Left cardiac atrium (tissue), 4 donors: ENCODE results near the gene PKP2. TPM values are rescaled to one million over a fixed set of nuclear protein-coding genes. Genes with fewer than 3 reads are reported as not detected.

Source experiments
- ATAC-seq, 2 donors: fragments of 200-7000 bp; cut with Tn5 transposase; one replicate each; pipeline ENCODE4 v1.9.1; 2020; ENCODE audit warnings: mild to moderate bottlenecking in 2 of 2, moderate library complexity in 2 of 2
- DNase-seq: peaks from one replicate; pipeline ENCODE4 v3.0.0-alpha.2; 2020
- intact Hi-C, 2 donors: fragments of 100-400 bp; cut with DNase I; formaldehyde crosslinking; loops; one replicate each; pipeline versions ENCODE4 v1.14.1 to v1.15.1; 2022 to 2023
- total RNA-seq, 2 donors: library from RNA; stranded (reverse); fragmentation: NEBNext Ultra II Directional; extraction: Animal tissue kit (Norgen Biotek cat#: 25700); gene quantifications; one replicate each; pipeline ENCODE4 v1.2.1, GENCODE V29; 2021
- donor health status: DM: no; HTN: yes; CAD: no.
- donor health status: DM: no; HTN: yes; CAD: no; lungs with severe emphysema.
- donor health status: DM: yes; HTN: yes; CAD: no.
- donor health status: Dilated cardiomyopathy.

Gene PKP2
- total RNA-seq, 2 donors from 2014 or later, result 124 to 148 TPM

DNA sequence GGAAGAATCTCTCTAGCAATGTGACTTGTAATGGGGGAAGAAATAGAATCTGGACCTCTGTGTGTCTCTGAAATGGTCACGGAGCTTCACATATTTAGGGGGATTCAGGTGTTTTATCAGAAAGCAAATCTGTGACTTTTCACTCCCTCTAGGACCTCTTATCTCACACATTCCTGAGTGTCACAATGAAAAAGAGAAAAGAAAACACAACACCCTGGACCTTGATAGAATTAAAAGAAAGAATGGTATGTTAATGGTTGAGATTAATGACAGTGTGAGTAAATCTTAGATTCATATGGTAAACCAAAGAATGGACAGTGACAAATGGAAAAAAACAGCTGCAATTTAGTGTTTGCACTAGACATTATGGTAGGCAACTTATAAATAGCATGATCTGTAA lies 68.5 kb downstream of the PKP2 start:
- ATAC-seq (no peak), DNase-seq (no peak)
- intact Hi-C loops, result loop anchor here in 1 of 2 donors (10.0 kb wide), 1 partner anchor 47 kb away; no protein-coding TSS in a partner anchor

DNA sequence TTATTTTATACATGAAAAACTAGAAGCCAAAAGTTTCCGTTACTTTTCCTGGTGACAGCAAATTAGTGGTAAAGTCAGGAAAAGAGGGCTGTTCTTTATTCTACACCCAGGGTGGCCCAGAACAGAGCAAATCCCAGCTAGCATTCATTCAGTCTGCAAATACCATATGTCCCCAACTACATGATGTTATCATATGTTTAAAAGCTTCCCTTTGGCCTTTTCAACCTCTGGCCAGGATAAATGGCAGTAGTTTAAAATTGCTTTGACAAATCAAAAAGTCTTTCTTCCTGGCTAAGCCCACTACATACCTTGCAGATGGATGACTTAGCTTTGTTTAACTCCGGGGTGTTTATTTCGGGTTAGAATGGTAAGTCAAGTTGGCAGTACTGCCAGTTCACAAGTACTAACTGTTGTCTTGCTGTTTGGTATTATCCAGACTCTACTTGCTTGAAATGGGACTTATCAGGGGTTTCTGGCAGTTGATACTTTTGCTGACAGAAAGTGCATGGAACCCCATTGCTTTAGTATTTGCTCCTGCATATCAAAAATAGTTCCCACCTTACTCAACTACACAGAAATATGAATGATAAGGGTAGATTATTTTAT lies 69.7 kb downstream of the PKP2 start:
- ATAC-seq, result peak; percentile 71 to 83
- intact Hi-C loops, result loop anchor here in 1 of 2 donors (10.0 kb wide), 1 partner anchor 48 kb away; no protein-coding TSS in a partner anchor
- no peak for DNase-seq

DNA sequence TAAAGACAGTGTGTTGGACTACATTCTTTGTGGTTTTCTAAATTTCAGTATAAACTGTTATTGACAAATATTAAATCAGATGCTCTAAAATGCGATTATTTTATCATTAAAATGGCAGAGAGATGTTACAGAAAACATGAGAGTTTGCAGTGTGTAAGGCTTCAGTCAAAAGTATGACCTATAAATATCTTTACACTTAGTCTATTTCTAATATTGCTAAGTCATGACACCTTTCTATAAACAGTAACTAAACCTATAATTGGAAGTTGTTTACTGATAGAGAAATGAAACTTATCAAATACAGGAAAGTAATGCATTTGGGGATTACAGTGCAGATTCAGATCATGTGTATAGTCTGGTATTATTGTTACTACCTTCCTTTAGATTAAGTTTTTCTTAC lies 72.0 kb downstream of the PKP2 start:
- no peak for ATAC-seq
- DNase-seq, result no peak
- intact Hi-C loops, result loop anchor here in 1 of 2 donors (10.0 kb wide), 1 partner anchor 50 kb away; no protein-coding TSS in a partner anchor

- intact Hi-C loops, result loop anchor here in 1 of 2 donors (10.0 kb wide), 1 partner anchor 52 kb away; no protein-coding TSS in a partner anchor
- no peak for DNase-seq
These were observed 74.2 kb downstream of the PKP2 start for GRCh38 chr12:32822344-32822743.

GRCh38 chr12:32821710-32822109 lies 74.9 kb downstream of the PKP2 start:
- ATAC-seq (peak; percentile 87), DNase-seq (no peak)
- intact Hi-C loops, result loop anchor here in 1 of 2 donors (10.0 kb wide), 1 partner anchor 53 kb away; no protein-coding TSS in a partner anchor

More at GRCh38 chr12:32822344-32822743, 74.2 kb downstream of the PKP2 start:
- no peak for ATAC-seq

GRCh38 chr12:32821293-32821692 lies 75.3 kb downstream of the PKP2 start:
- peak; percentile 25 to 61 for ATAC-seq
- intact Hi-C loops, result loop anchor here in 1 of 2 donors (10.0 kb wide), 1 partner anchor 54 kb away; no protein-coding TSS in a partner anchor
- no peak for DNase-seq

- DNase-seq (no peak), ATAC-seq (no peak)
- intact Hi-C loops, result loop anchor here in 1 of 2 donors (10.0 kb wide), 1 partner anchor 54 kb away; no protein-coding TSS in a partner anchor
These were observed 76.1 kb downstream of the PKP2 start for GRCh38 chr12:32820376-32820931.

DNA sequence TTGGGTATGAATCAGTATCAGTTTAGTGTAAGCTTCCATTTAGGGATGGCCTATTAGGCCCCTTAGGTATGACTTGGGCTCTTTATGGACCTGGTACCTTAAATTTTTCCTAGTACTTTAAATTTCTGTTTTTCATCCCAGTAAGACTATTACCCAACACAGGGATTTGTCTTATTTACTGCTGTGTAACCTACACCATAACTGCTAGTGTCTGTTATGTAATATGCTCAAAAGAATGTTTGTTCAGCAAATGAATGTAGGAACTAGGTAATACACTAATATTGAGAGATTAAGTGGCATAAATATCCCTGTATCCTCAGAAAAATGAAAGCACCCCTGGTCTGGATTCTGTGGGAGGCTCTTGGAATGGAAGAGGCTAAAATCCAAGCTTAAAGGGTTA lies 77.2 kb downstream of the PKP2 start:
- intact Hi-C loops, result loop anchor here in 1 of 2 donors (10.0 kb wide), 1 partner anchor 75 kb away; the partner anchor contains the start of gene PKP2
- DNase-seq (no peak), ATAC-seq (no peak)

- ATAC-seq (peak in 1 of 2 donors; percentile 47), DNase-seq (no peak)
- intact Hi-C loops, result loop anchor here (5.0 to 10.0 kb wide), 2 partner anchors 83 to 85 kb away; partner anchors contain the start of gene PKP2 (in 2 of the 2)
These were observed 84.7 kb downstream of the PKP2 start for GRCh38 chr12:32811686-32812392.

DNA sequence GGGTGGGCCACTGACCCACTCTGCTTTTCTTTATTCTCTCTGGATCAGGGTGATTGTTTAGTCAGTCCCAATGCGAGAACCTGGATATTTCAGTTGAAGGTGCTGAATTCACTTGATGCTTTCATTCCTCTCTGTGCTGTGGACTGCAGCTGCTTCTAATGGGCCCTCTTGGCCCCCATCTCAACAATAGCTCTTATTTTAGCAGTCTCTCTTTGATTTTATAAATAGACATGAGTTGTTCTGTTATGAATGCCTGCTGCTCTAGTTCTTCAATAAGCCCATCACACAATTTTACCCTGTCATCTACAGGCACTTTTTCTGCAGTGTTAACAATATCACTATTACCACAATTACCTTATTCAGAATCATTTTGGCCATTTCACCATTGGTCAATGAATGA lies 86.7 kb downstream of the PKP2 start:
- ATAC-seq (peak; percentile 80 to 86), DNase-seq (no peak)
- intact Hi-C loops, result loop anchor here (5.0 to 10.0 kb wide), 2 partner anchors 85 to 87 kb away; partner anchors contain the start of gene PKP2 (in 2 of the 2)

- intact Hi-C loops, result no loop called here
- no peak for ATAC-seq
- DNase-seq, result no peak
These were observed 87.4 kb downstream of the PKP2 start for GRCh38 chr12:32809196-32809595.

- DNase-seq, result no peak
- ATAC-seq, result no peak
- intact Hi-C loops, result no loop called here
These were observed 92.3 kb downstream of the PKP2 start for GRCh38 chr12:32804301-32804700.

DNA sequence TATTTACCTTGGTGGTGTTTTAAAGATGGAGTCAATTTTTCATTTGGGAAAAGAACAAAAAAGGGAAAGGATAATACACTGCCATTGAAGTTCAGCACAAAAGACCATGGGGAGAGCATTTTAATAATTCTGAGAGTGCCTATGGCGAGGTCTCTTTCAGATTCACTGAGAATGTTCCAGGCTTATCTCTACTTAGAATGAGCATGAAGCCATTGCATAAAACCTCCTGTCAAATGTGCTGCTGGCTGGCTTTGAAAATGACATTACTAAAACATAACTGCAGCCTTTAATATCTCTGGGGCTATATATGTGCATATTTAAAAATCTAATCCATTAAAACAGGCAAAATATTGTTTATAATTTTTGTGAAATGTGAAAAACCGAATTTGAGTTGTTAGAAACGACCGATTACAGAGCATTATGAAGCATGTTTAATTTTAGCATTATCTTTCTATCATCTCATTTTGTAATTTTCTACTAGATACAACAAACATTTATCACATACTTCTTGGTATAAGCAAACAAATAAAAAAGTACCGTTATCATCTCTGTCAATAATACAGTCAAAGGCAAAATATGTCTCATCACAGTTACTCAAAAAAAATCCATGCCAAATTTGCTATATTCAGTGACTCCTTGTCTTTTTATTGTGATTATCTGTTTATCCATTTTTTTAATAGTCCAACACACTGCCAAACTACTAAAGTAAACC lies 95.2 kb downstream of the PKP2 start:
- ATAC-seq, result no peak
- intact Hi-C loops, result no loop called here
- DNase-seq, result no peak

GRCh38 chr12:32794281-32794680 lies 102.3 kb downstream of the PKP2 start:
- DNase-seq (no peak), ATAC-seq (peak in 1 of 2 donors; percentile 15)
- intact Hi-C loops, result loop anchor here in 1 of 2 donors (10.0 kb wide), 1 partner anchor 121 kb away; no protein-coding TSS in a partner anchor

DNA sequence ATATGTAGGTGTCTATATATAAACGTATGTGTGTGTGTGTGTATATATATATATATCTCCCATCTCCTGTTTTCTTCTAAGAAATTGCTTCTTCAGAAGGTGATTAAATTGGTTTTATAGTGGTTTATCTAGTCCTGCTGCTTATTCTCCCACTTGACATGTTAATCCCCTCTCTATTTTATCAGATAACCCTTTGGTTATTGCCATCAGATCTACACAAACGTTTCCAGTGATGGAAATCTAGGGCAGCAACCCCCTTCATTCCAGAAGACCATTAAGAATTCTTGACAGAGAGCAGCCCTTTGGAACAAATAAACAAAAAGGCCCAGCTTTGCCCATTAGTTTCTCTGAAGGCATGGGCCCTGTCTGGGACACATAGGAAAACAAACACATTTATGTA lies 106.7 kb downstream of the PKP2 start:
- intact Hi-C loops, result loop anchor here in 1 of 2 donors (10.0 kb wide), 1 partner anchor 125 kb away; no protein-coding TSS in a partner anchor
- DNase-seq (no peak), ATAC-seq (no peak)

DNA sequence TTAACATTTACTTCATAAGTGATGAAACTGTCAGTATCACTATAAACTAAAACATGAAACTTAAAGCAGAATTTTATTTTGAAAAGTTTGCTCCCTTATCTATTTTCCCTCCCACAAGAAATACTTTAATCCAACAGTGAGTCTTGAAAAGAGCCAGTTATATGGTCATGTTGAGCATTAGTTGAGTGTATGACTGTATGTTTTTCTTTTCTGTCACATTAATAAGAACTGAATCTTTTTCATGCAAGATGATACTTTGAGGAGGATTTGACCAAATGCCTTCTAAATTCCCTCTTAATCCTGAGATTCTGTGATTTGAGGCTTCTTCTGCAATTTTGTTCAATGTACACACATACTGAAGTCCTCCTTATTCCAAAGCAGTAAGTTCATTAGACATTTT lies 107.1 kb downstream of the PKP2 start:
- intact Hi-C loops, result no loop called here
- DNase-seq, result no peak
- ATAC-seq, result no peak

DNA sequence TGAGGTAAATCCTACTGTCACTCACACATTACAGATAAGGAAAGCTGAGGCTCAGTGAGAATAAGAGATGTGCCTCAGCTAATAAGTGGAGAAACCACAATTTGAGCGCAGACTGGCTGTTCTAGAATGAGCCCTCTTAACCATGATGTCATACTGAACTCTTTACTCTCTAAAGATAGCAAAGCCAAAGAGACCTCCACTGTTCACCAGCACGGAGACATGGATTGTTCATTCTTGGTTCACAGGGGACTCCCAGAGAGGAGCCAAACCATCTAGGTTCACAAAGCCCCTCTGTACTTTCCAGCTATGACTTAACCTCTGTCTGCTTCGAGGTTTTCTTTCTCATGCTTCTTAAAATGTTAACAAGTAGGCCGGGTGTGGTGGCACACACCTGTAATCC lies 108.2 kb downstream of the PKP2 start:
- ATAC-seq (no peak), DNase-seq (no peak)
- intact Hi-C loops, result no loop called here

DNA sequence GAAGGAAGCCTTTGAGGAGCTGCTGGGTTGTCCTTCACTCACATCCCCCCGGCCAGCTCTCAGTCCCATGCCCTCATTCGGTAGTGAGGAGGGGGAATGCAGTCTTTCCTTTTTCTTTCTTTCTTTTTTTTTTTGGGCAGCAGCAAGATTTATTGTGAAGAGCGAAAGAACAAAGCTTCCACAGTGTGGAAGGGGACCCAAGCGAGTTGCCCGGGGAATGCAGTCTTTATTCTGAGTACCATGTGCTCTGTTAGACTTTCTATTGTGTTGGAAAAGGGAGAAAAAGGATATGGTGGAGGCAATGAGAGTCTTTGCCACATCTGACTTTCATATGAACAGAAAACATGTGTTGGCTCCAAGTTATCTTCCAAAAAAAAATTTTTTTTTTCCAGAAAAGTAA lies 111.0 kb downstream of the PKP2 start:
- DNase-seq (no peak), ATAC-seq (no peak)
- intact Hi-C loops, result no loop called here

GRCh38 chr12:32783029-32783428 lies 113.5 kb downstream of the PKP2 start:
- intact Hi-C loops, result no loop called here
- no peak for ATAC-seq

More at GRCh38 chr12:32783029-32783428, 113.5 kb downstream of the PKP2 start:
- DNase-seq, result no peak
